HEK293 (cell line): ENCODE results near the gene TBL1XR1.

Experiments used
- CTCF ChIA-PET: fragments of 350-600 bp; formaldehyde crosslinking; extraction: SDS; loops from one replicate; lab custom pipeline; 2021; ENCODE audit warnings: antibody characterized with exemption; lab: Yijun Ruan, JAX
- POLR2A ChIA-PET: fragments of 300-600 bp; formaldehyde crosslinking; extraction: SDS; loops from one replicate; lab custom pipeline; 2020; ENCODE audit warnings: antibody characterized with exemption, inconsistent platforms; lab: Yijun Ruan, JAX
- H3K27ac ChIP-seq: fragments of 200-500 bp; sonication (Bioruptor generic); 2 replicates; pipeline ENCODE4 v1.5.1; 2014; ENCODE audit warnings: low read depth, low read length, control low read depth, inconsistent platforms; ENCODE audit errors: extremely low read depth
- H3K36me3 ChIP-seq, 2 experiments: fragments of 200-500 bp in 1 of 2; sonication (Bioruptor generic) in 1 of 2; 1 replicate in 1 of 2; 2 replicates in 1 of 2; pipeline ENCODE4 v1.5.1; 2014 to 2017; ENCODE audit warnings: inconsistent platforms in 2 of 2, low read length in 2 of 2; ENCODE audit not compliant: control insufficient read depth in 2 of 2, insufficient read depth in 1 of 2
- H3K4me1 ChIP-seq: fragments of 200-500 bp; sonication (Bioruptor generic); 2 replicates; pipeline ENCODE4 v1.5.1; 2014; ENCODE audit warnings: mild to moderate bottlenecking, low read length, inconsistent platforms; ENCODE audit not compliant: control insufficient read depth, insufficient read depth
- H3K4me3 ChIP-seq: 2 replicates; pipeline ENCODE4 v1.5.1; 2011; ENCODE audit warnings: low read depth, mild to moderate bottlenecking, control low read depth, low read length, moderate library complexity
- H3K9me3 ChIP-seq: fragments of 200-500 bp; sonication (Bioruptor generic); 2 replicates; pipeline ENCODE4 v1.5.1; 2014; ENCODE audit warnings: low read depth, low read length, inconsistent platforms; ENCODE audit not compliant: control insufficient read depth, insufficient read depth
- CTCF ChIP-seq: fragments of 450-650 bp; formaldehyde crosslinking; IDR thresholded peaks from 2 replicates; pipeline ENCODE4 v1.5.1; 2016; ENCODE audit warnings: missing biosample characterization, missing genetic modification characterization
- GFI1B ChIP-seq: fragments of 450-650 bp; formaldehyde crosslinking; IDR thresholded peaks from 2 replicates; pipeline ENCODE4 v1.5.1; 2016; ENCODE audit warnings: missing biosample characterization, missing genetic modification characterization
- HOXA7 ChIP-seq: sonication (generic); formaldehyde crosslinking; IDR thresholded peaks from 2 replicates; pipeline ENCODE4 v1.8.1; 2022; ENCODE audit warnings: missing genetic modification reagents, borderline replicate concordance
- PRDM6 ChIP-seq: fragments of 450-650 bp; formaldehyde crosslinking; IDR thresholded peaks from 2 replicates; pipeline ENCODE4 v1.5.1; 2017; ENCODE audit warnings: missing biosample characterization, missing genetic modification characterization
- REPIN1 ChIP-seq: fragments of 450-650 bp; formaldehyde crosslinking; IDR thresholded peaks from 2 replicates; pipeline ENCODE4 v1.5.1; 2017; ENCODE audit warnings: missing biosample characterization, missing genetic modification characterization, low read depth
- SP3 ChIP-seq: fragments of 450-650 bp; formaldehyde crosslinking; IDR thresholded peaks from 2 replicates; pipeline ENCODE4 v1.5.1; 2016; ENCODE audit warnings: missing biosample characterization, missing genetic modification characterization
- ZBTB21 ChIP-seq: fragments of 450-650 bp; formaldehyde crosslinking; IDR thresholded peaks from 2 replicates; pipeline ENCODE4 v1.5.1; 2017; ENCODE audit warnings: missing biosample characterization, missing genetic modification characterization
- ZFP3 ChIP-seq: fragments of 450-650 bp; formaldehyde crosslinking; IDR thresholded peaks from 2 replicates; pipeline ENCODE4 v1.5.1; 2016; ENCODE audit warnings: low read depth, missing biosample characterization, missing genetic modification characterization
- ZFP69B ChIP-seq: fragments of 450-650 bp; formaldehyde crosslinking; IDR thresholded peaks from 2 replicates; pipeline ENCODE4 v1.5.1; 2016; ENCODE audit warnings: missing biosample characterization, missing genetic modification characterization
- ZNF138 ChIP-seq: fragments of 450-650 bp; formaldehyde crosslinking; IDR thresholded peaks from 2 replicates; pipeline ENCODE4 v1.5.1; 2016; ENCODE audit warnings: missing biosample characterization, missing genetic modification characterization, borderline replicate concordance
- ZNF175 ChIP-seq: fragments of 450-650 bp; formaldehyde crosslinking; IDR thresholded peaks from 2 replicates; pipeline ENCODE4 v1.5.1; 2016; ENCODE audit warnings: missing biosample characterization, missing genetic modification characterization
- ZNF18 ChIP-seq: fragments of 450-650 bp; formaldehyde crosslinking; IDR thresholded peaks from 2 replicates; pipeline ENCODE4 v1.5.1; 2016; ENCODE audit warnings: missing biosample characterization, missing genetic modification characterization
- ZNF24 ChIP-seq: fragments of 450-650 bp; formaldehyde crosslinking; IDR thresholded peaks from 2 replicates; pipeline ENCODE4 v1.5.1; 2016; ENCODE audit warnings: missing biosample characterization, missing genetic modification characterization
- ZNF266 ChIP-seq: fragments of 450-650 bp; formaldehyde crosslinking; IDR thresholded peaks from 2 replicates; pipeline ENCODE4 v1.5.1; 2016; ENCODE audit warnings: missing biosample characterization, missing genetic modification characterization, low read depth
- ZNF280D ChIP-seq: fragments of 450-650 bp; formaldehyde crosslinking; IDR thresholded peaks from 2 replicates; pipeline ENCODE4 v1.5.1; 2016; ENCODE audit warnings: missing biosample characterization, missing genetic modification characterization
- ZNF366 ChIP-seq: fragments of 450-650 bp; formaldehyde crosslinking; conservative IDR thresholded peaks from 2 replicates; pipeline ENCODE4 v1.5.1; 2016; ENCODE audit warnings: missing biosample characterization, missing genetic modification characterization
- ZNF558 ChIP-seq: fragments of 450-650 bp; formaldehyde crosslinking; IDR thresholded peaks from 2 replicates; pipeline ENCODE4 v1.5.1; 2016; ENCODE audit warnings: missing biosample characterization, missing genetic modification characterization
- ZNF596 ChIP-seq: fragments of 450-650 bp; IDR thresholded peaks from 2 replicates; pipeline ENCODE4 v1.5.0; 2018; ENCODE audit warnings: missing biosample characterization, mild to moderate bottlenecking, missing genetic modification characterization, moderate library complexity
- ZNF624 ChIP-seq: fragments of 450-650 bp; formaldehyde crosslinking; IDR thresholded peaks from 2 replicates; pipeline ENCODE4 v1.5.1; 2017; ENCODE audit warnings: missing biosample characterization, missing genetic modification characterization
- ZNF645 ChIP-seq: fragments of 450-650 bp; formaldehyde crosslinking; IDR thresholded peaks from 2 replicates; pipeline ENCODE4; 2016; ENCODE audit warnings: missing biosample characterization, missing genetic modification characterization
- ZNF776 ChIP-seq: fragments of 450-650 bp; formaldehyde crosslinking; IDR thresholded peaks from 2 replicates; pipeline ENCODE4 v1.5.0; 2017; ENCODE audit warnings: missing biosample characterization, missing genetic modification characterization, borderline replicate concordance

TBL1XR1 gene

GRCh38 chr3:177098551-177098950, 98.7 kb downstream of the TBL1XR1 start (continued):
- TF ChIP-seq ZNF645 (tag by site-specific recombination), result no peak

GRCh38 chr3:177096615-177097014, 100.7 kb downstream of the TBL1XR1 start:
- POLR2A ChIA-PET, result no interaction called here
- H3K4me3 ChIP-seq, result no peak overlapping the region
- no peaks in the 10 kb centered on the region for H3K36me3 ChIP-seq
- H3K27ac ChIP-seq, result no peak overlapping the region
- CTCF ChIA-PET, result interaction anchor here (0.7 kb wide), 1 partner anchor 471 kb away, joined by 4 read pairs; no protein-coding TSS in a partner anchor
- no peaks in the 10 kb centered on the region for H3K4me1 ChIP-seq
- H3K9me3 ChIP-seq, result no peaks in the 10 kb centered on the region
- TF ChIP-seq ZNF266 (tag by site-specific recombination) (no peak), ZNF18 (tag by site-specific recombination) (no peak), REPIN1 (tag by site-specific recombination) (no peak), ZFP3 (tag by site-specific recombination) (no peak), ZNF24 (tag by site-specific recombination) (no peak), PRDM6 (tag by site-specific recombination) (no peak), ZFP69B (tag by site-specific recombination) (no peak), ZNF138 (tag by site-specific recombination) (no peak), ZNF624 (tag by site-specific recombination) (no peak), ZNF280D (no peak), ZNF175 (no peak), ZNF366 (tag by site-specific recombination) (no peak), HOXA7 (CRISPR knock-in tag) (no peak), ZBTB21 (tag by site-specific recombination) (no peak), ZNF776 (no peak), GFI1B (tag by site-specific recombination) (no peak)
- TF ChIP-seq, all 188 proteins: peak for 0

- no peak overlapping the region for H3K4me3 ChIP-seq
- POLR2A ChIA-PET, result no interaction called here
- no peaks in the 10 kb centered on the region; the same call in 1 of the 2 replicates for H3K4me1 ChIP-seq
- TF ChIP-seq ZNF596 (tag by site-specific recombination) (no peak), CTCF (no peak), ZNF558 (tag by site-specific recombination) (peak; percentile 90), SP3 (no peak), ZNF645 (tag by site-specific recombination) (no peak)
- TF ChIP-seq, all 188 proteins: peak for 1
- CTCF ChIA-PET, result no interaction called here
- H3K27ac ChIP-seq, result no peak overlapping the region
- no peaks in the 10 kb centered on the region for H3K9me3 ChIP-seq
- H3K36me3 ChIP-seq, result no peaks in the 10 kb centered on the region
These were observed 103.3 kb downstream of the TBL1XR1 start for GRCh38 chr3:177093966-177094365.
